ENCODE measurements around the gene TOP2B.

Gene TOP2B

GRCh38 chr3:25565807-25566206, 98.9 kb downstream of the TOP2B start:
- TF ChIP-seq, protein P1, sequence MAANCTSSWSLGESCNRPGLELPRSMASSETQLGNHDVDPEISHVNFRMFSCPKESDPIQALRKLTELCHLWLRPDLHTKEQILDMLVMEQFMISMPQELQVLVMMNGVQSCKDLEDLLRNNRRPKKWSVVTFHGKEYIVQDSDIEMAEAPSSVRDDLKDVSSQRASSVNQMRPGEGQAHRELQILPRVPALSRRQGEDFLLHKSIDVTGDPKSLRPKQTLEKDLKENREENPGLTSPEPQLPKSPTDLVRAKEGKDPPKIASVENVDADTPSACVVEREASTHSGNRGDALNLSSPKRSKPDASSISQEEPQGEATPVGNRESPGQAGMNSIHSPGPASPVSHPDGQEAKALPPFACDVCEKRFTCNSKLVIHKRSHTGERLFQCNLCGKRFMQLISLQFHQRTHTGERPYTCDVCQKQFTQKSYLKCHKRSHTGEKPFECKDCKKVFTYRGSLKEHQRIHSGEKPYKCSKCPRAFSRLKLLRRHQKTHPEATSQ (tag by site-specific recombination; IDR thresholded peaks at IDR 0.05): no peak
- ChIA-PET POLR2A (no interaction called here), CTCF (interaction anchor here (0.7 kb wide), 1 partner anchor 27 kb away, joined by 3 read pairs; no protein-coding TSS in a partner anchor)
- no peaks in the 10 kb centered on the region for H3K4me1 ChIP-seq (ENCODE audit: control insufficient read depth, insufficient read depth, low read length)
- no peaks in the 10 kb centered on the region for H3K9me3 ChIP-seq (ENCODE audit: control insufficient read depth, insufficient read depth, low read depth, low read length)
- H3K27ac ChIP-seq (ENCODE audit: extremely low read depth, low read depth, low read length): no peak overlapping the region
- H3K4me3 ChIP-seq (ENCODE audit: low read depth, low read length): no peak overlapping the region
- H3K36me3 ChIP-seq (ENCODE audit: control insufficient read depth in 2 of 2, insufficient read depth in 1 of 2, low read length in 2 of 2): no peaks in the 10 kb centered on the region

GRCh38 chr3:25564075-25564474, 100.6 kb downstream of the TOP2B start:
- Histone ChIP-seq H3K27ac (ENCODE audit: extremely low read depth, low read depth, low read length) (no peak overlapping the region), H3K9me3 (ENCODE audit: control insufficient read depth, insufficient read depth, low read depth, low read length) (no peaks in the 10 kb centered on the region), H3K4me1 (ENCODE audit: control insufficient read depth, insufficient read depth, low read length) (no peaks in the 10 kb centered on the region), H3K4me3 (ENCODE audit: low read depth, low read length) (no peak overlapping the region), H3K36me3 (ENCODE audit: control insufficient read depth in 2 of 2, insufficient read depth in 1 of 2, low read length in 2 of 2) (no peaks in the 10 kb centered on the region)
- ChIA-PET CTCF (no interaction called here), POLR2A (no interaction called here)
- TF ChIP-seq ZNF211 (tag by site-specific recombination; IDR thresholded peaks at IDR 0.05; ENCODE audit: low read depth): no peak
- no peak for TF ChIP-seq ZNF626 (tag by site-specific recombination; IDR thresholded peaks at IDR 0.05)
- no peak for TF ChIP-seq YY2 (tag by site-specific recombination; IDR thresholded peaks at IDR 0.05)
- TF ChIP-seq OSR2 (tag by site-specific recombination; IDR thresholded peaks at IDR 0.05): peak; percentile 57; the same call in 1 of the 2 replicates
- TF ChIP-seq, protein P2, sequence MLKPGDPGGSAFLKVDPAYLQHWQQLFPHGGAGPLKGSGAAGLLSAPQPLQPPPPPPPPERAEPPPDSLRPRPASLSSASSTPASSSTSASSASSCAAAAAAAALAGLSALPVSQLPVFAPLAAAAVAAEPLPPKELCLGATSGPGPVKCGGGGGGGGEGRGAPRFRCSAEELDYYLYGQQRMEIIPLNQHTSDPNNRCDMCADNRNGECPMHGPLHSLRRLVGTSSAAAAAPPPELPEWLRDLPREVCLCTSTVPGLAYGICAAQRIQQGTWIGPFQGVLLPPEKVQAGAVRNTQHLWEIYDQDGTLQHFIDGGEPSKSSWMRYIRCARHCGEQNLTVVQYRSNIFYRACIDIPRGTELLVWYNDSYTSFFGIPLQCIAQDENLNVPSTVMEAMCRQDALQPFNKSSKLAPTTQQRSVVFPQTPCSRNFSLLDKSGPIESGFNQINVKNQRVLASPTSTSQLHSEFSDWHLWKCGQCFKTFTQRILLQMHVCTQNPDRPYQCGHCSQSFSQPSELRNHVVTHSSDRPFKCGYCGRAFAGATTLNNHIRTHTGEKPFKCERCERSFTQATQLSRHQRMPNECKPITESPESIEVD (tag by site-specific recombination; IDR thresholded peaks at IDR 0.05): peak; percentile 57
- TF ChIP-seq ZNF580 (tag by site-specific recombination; IDR thresholded peaks at IDR 0.05): no peak
- no peak for TF ChIP-seq OVOL3 (tag by site-specific recombination; IDR thresholded peaks at IDR 0.05)
- TF ChIP-seq, protein P3, sequence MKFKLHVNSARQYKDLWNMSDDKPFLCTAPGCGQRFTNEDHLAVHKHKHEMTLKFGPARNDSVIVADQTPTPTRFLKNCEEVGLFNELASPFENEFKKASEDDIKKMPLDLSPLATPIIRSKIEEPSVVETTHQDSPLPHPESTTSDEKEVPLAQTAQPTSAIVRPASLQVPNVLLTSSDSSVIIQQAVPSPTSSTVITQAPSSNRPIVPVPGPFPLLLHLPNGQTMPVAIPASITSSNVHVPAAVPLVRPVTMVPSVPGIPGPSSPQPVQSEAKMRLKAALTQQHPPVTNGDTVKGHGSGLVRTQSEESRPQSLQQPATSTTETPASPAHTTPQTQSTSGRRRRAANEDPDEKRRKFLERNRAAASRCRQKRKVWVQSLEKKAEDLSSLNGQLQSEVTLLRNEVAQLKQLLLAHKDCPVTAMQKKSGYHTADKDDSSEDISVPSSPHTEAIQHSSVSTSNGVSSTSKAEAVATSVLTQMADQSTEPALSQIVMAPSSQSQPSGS (tag by site-specific recombination; IDR thresholded peaks at IDR 0.05; ENCODE audit: low read depth): 0 out of 2 replicates have a peak, but pooled peaks have one; percentile 3
- TF ChIP-seq FEZF1 (tag by site-specific recombination; IDR thresholded peaks at IDR 0.05): 0 out of 2 replicates have a peak, but pooled peaks have one; percentile 24
- TF ChIP-seq ZNF146 (tag by site-specific recombination; IDR thresholded peaks at IDR 0.05): no peak
- no peak for TF ChIP-seq PATZ1 (tag by site-specific recombination; IDR thresholded peaks at IDR 0.05)
- peak; percentile 34 for TF ChIP-seq ZBTB8A (tag by site-specific recombination; IDR thresholded peaks at IDR 0.05)
- no peak for TF ChIP-seq ZNF660 (tag by site-specific recombination; IDR thresholded peaks at IDR 0.05)
- TF ChIP-seq ZBTB6 (tag by site-specific recombination; IDR thresholded peaks at IDR 0.05): no peak
- TF ChIP-seq ZNF843 (tag by site-specific recombination; IDR thresholded peaks at IDR 0.05): peak; percentile 80
- TF ChIP-seq ZNF664 (tag by site-specific recombination; IDR thresholded peaks at IDR 0.05): no peak

Measured in HEK293 (cell line).